Gastrocnemius medialis (tissue), 4 donors: ENCODE data around the gene DSN1. TPM values are rescaled to one million over a fixed set of nuclear protein-coding genes. Genes with fewer than 3 reads are reported as not detected.

Source experiments
- ATAC-seq, 2 donors: fragments of 150-250 bp; one replicate each; pipeline ENCODE4 v1.9.1; 2016
- DNase-seq, 2 donors: peaks; one replicate each; pipeline ENCODE4 v3.0.0-alpha.2; 2019
- H3K27ac ChIP-seq, 4 donors: fragments of 200-600 bp; sonication (generic); 1 replicate in 1 of 4; 2 replicates in 3 of 4; pipeline ENCODE4 v1.5.1; 2016 to 2018; ENCODE audit warnings: mild to moderate bottlenecking in 2 of 4, moderate library complexity in 1 of 4
- H3K27me3 ChIP-seq, 3 donors: fragments of 200-600 bp; sonication (generic) in 2 of 3; 1 replicate in 1 of 3; 2 replicates in 2 of 3; pipeline versions ENCODE4 v1.5.1 to v1.6.0; 2016 to 2019; ENCODE audit warnings: mild to moderate bottlenecking in 1 of 3, moderate library complexity in 1 of 3
- H3K36me3 ChIP-seq, 2 donors: fragments of 200-600 bp; sonication (generic) in 1 of 2; one replicate each; pipeline ENCODE4 v1.5.1; 2017 to 2018
- H3K4me1 ChIP-seq, 2 donors: fragments of 200-600 bp; sonication (generic) in 1 of 2; one replicate each; pipeline ENCODE4 v1.5.1; 2016 to 2017; ENCODE audit warnings: mild to moderate bottlenecking in 2 of 2
- H3K4me3 ChIP-seq, 4 donors: fragments of 200-600 bp; sonication (generic) in 3 of 4; 1 replicate in 1 of 4; 2 replicates in 3 of 4; pipeline ENCODE4 v1.5.1; 2016 to 2019; ENCODE audit warnings: mild to moderate bottlenecking in 2 of 4
- H3K9me3 ChIP-seq, 3 donors: fragments of 200-600 bp; sonication (generic) in 2 of 3; 1 replicate in 1 of 3; 2 replicates in 2 of 3; pipeline ENCODE4 v1.5.1; 2016 to 2019
- CTCF ChIP-seq, 5 experiments: fragments of 450-650 bp in 3 of 5; fragments of 200-600 bp in 2 of 5; sonication (generic) in 2 of 5; IDR thresholded peaks in 4 of 5; conservative IDR thresholded peaks in 1 of 5; 1 replicate in 4 of 5; 2 replicates in 1 of 5; pipeline ENCODE4 v1.5.1; 2016 to 2019; ENCODE audit warnings: antibody characterized with exemption in 5 of 5, mild to moderate bottlenecking in 3 of 5, moderate library complexity in 3 of 5
- POLR2A ChIP-seq, 2 donors: fragments of 450-650 bp; IDR thresholded peaks; one replicate each; pipeline ENCODE4 v1.6.1; 2017; ENCODE audit warnings: antibody characterized with exemption in 2 of 2, mild to moderate bottlenecking in 2 of 2, moderate library complexity in 2 of 2
- in situ Hi-C, 4 donors: fragments of 200-750 bp; cut with MboI; loops; one replicate each; pipeline versions ENCODE4 v1.15.0 to v1.8.0; 2017; ENCODE audit warnings: low sequenced_read_pairs in 4 of 4
- intact Hi-C: fragments of 100-400 bp; cut with DNase I; formaldehyde crosslinking; loops from one replicate; pipeline ENCODE4 v1.15.1; 2023; ENCODE audit warnings: low total_unique reads
- total RNA-seq, 4 donors: library from RNA; depleted of rRNA; stranded (reverse); fragments of >200 nt; gene quantifications; one replicate each; pipeline versions ENCODE4 v1.1.0 to v1.2.3, GENCODE V29; 2016

Gene DSN1
- total RNA-seq, 4 donors from 2014 or later = 3.2 to 6.3 (median 5.2) TPM

DNA sequence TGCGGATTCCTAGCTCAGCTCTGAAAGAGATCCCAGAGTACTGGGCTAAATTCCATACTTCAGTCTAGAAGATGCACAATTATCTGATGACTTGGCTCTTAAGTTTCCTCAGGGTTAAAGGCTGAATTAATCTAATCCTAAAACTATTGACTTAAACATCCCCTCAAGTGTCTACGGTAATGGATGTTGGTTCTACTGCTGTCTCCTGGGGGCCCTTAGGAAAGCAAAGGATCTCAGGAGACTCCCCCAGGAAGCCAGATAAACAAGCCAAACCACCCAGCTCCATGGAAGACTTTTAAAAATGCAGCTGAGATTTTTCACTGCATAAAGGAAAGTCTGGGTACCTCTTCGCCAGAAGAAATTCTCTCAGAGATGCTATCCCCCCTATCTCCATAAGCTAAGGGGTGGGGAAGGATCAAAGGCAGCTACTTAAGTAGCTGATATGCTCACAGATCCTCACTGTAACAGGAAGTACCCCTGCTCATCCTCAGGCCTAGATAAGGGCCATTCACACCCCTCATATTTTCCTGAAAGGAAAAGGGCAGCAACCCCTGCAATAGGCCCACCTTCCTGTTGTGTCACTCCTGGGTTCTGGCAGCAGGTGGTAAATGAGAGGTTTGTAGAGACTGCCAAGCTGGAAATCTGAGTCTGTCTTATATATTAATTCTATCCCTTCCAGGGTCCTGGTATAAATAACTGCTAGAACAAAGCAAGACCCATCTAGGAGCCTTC lies 36.9 kb downstream of the DSN1 start:
- peaks cover 28 to 34% of the 10 kb centered on the region in 2 donors for H3K4me1 ChIP-seq
- DNase-seq (no peak), ATAC-seq (peak; percentile 25 to 68)
- H3K27me3 ChIP-seq = no peaks in the 10 kb centered on the region
- H3K4me3 ChIP-seq = no peak overlapping the region
- TF ChIP-seq CTCF (IDR thresholded peaks at IDR 0.05 in 4 of 5, conservative IDR thresholded peaks at IDR 0.05 in 1 of 5) (no peak), POLR2A (IDR thresholded peaks at IDR 0.05) (no peak)
- H3K9me3 ChIP-seq = no peaks in the 10 kb centered on the region
- H3K36me3 ChIP-seq = no peaks in the 10 kb centered on the region
- H3K27ac ChIP-seq = peak overlapping the region; percentile 42 to 75 (median 63)
- intact Hi-C loops (no loop called here), in situ Hi-C loops (no loop called here)

- H3K4me3 ChIP-seq = no peak overlapping the region
- peak overlapping the region in 1 of 4 donors; percentile 6 for H3K27ac ChIP-seq
- in situ Hi-C loops = no loop called here
- no peak for DNase-seq
- H3K36me3 ChIP-seq = no peaks in the 10 kb centered on the region
- intact Hi-C loops = no loop called here
- TF ChIP-seq CTCF (IDR thresholded peaks at IDR 0.05 in 4 of 5, conservative IDR thresholded peaks at IDR 0.05 in 1 of 5) (no peak), POLR2A (IDR thresholded peaks at IDR 0.05) (no peak)
- no peaks in the 10 kb centered on the region for H3K9me3 ChIP-seq
- ATAC-seq = no peak
- no peaks in the 10 kb centered on the region for H3K27me3 ChIP-seq
- peaks cover 26% of the 10 kb centered on the region in 2 donors for H3K4me1 ChIP-seq
These were observed 41.1 kb downstream of the DSN1 start for GRCh38 chr20:36732456-36732855.

DNA sequence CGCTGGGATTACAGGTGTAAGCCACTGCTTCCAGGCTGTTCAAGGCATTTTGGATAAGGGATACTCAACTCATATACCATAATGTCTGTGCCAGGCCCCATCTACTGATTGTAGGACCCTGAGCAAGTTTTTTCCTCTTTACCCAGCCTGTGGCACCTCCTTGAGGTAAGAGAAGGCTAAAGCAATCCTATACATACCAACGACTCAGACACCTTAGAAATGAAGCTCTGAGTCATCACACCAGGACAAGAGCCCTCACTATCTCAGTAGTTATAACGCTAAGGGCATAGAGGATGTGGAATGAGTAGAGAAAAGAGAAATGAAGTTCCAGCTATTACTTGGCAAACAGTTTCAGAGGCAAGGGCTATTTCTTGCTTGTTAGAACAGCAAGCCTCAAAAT lies 44.6 kb downstream of the DSN1 start:
- H3K4me3 ChIP-seq = no peak overlapping the region
- DNase-seq (no peak), ATAC-seq (no peak)
- no peaks in the 10 kb centered on the region for H3K9me3 ChIP-seq
- H3K27me3 ChIP-seq = no peaks in the 10 kb centered on the region
- H3K4me1 ChIP-seq = peaks cover 5 to 14% of the 10 kb centered on the region in 2 donors
- in situ Hi-C loops = no loop called here
- H3K36me3 ChIP-seq = no peaks in the 10 kb centered on the region
- intact Hi-C loops = no loop called here
- no peak for TF ChIP-seq POLR2A (IDR thresholded peaks at IDR 0.05)
- TF ChIP-seq CTCF (IDR thresholded peaks at IDR 0.05 in 4 of 5, conservative IDR thresholded peaks at IDR 0.05 in 1 of 5) = no peak
- no peak overlapping the region for H3K27ac ChIP-seq

- peak in 1 of 2 donors; percentile 50 for DNase-seq
- no peaks in the 10 kb centered on the region for H3K9me3 ChIP-seq
- H3K27me3 ChIP-seq = no peaks in the 10 kb centered on the region
- H3K4me3 ChIP-seq = no peak overlapping the region
- peak overlapping the region in 3 of 4 donors; percentile 21 to 63 (median 51) for H3K27ac ChIP-seq
- H3K4me1 ChIP-seq = peaks cover 0 to 12% of the 10 kb centered on the region in 2 donors
- H3K36me3 ChIP-seq = peaks cover 0 to 7% of the 10 kb centered on the region in 2 donors
- ATAC-seq = peak; percentile 74 to 94
- no peak for TF ChIP-seq POLR2A (IDR thresholded peaks at IDR 0.05)
- no peak for TF ChIP-seq CTCF (IDR thresholded peaks at IDR 0.05 in 4 of 5, conservative IDR thresholded peaks at IDR 0.05 in 1 of 5)
- in situ Hi-C loops (no loop called here), intact Hi-C loops (no loop called here)
These were observed 47.4 kb downstream of the DSN1 start for GRCh38 chr20:36726168-36726567.
